HCT116 (cell line): ENCODE measurements around the gene PRKAR1A. TPM values are rescaled to one million over a fixed set of nuclear protein-coding genes. Genes with fewer than 3 reads are reported as not detected.

Source experiments
- ATAC-seq: fragments of 200-7000 bp; cut with Tn5 transposase; 2 replicates; pipeline ENCODE4 v1.9.1; 2020; ENCODE audit warnings: mild to moderate bottlenecking, moderate library complexity
- BruUV-seq: library from RNA; stranded (reverse); fragments of 400-500 nt; replicated peaks from 2 replicates; lab custom pipeline; 2021; lab: Mats Ljungman, UMichigan
- CTCF ChIA-PET: fragments of 300-600 bp; sonication (Branson Sonifier 250); formaldehyde crosslinking; loops from one replicate; lab custom pipeline; 2021; ENCODE audit warnings: antibody characterized with exemption; lab: Charles Lee
- POLR2A ChIA-PET: fragments of 300-600, 350-600 bp; sonication (Branson Sonifier 250); formaldehyde crosslinking; loops from one replicate; lab custom pipeline; 2021; ENCODE audit warnings: antibody characterized with exemption; lab: Charles Lee
- RAD21 ChIA-PET, 2 experiments: fragments of 300-600 bp; sonication (Branson Sonifier 250); formaldehyde crosslinking; loops; one replicate each; lab custom pipeline; 2023; ENCODE audit warnings: low total read pairs in 2 of 2; ENCODE audit not compliant: uncharacterized antibody in 2 of 2, unreplicated experiment in 2 of 2, low non-redundant PET in 1 of 2; lab: Charles Lee
- DNase-seq: peaks from one replicate; pipeline ENCODE4 v3.0.0-alpha.2; 2010; ENCODE audit warnings: low read depth, low spot score
- H2AFZ ChIP-seq: fragments of 200-600 bp; shearing (Covaris generic), sonication (generic); 2 replicates; pipeline ENCODE4 v1.6.1; 2017; ENCODE audit warnings: low read depth, mixed run types, mixed read lengths, antibody characterized with exemption, low read length; ENCODE audit not compliant: poor library complexity, severe bottlenecking
- H3K27ac ChIP-seq: 2 replicates; pipeline ENCODE4 v1.5.1; 2012; ENCODE audit warnings: low read depth, low read length
- H3K27me3 ChIP-seq: fragments of 200-600 bp; sonication (generic); 2 replicates; pipeline ENCODE4 v1.6.1; 2016; ENCODE audit warnings: mixed run types, low read length, mixed read lengths; ENCODE audit not compliant: insufficient read depth
- H3K36me3 ChIP-seq, 2 experiments: fragments of 200-500 bp in 1 of 2; fragments of 200-600 bp in 1 of 2; sonication (Bioruptor generic) in 1 of 2; sonication (generic) in 1 of 2; 2 replicates each; pipeline versions ENCODE4 v1.5.1 to v1.6.1; 2014 to 2016; ENCODE audit warnings: low read length in 2 of 2, inconsistent platforms in 1 of 2, mixed read lengths in 1 of 2, mixed run types in 1 of 2; ENCODE audit not compliant: insufficient read depth in 2 of 2, control insufficient read depth in 1 of 2
- H3K4me1 ChIP-seq, 2 experiments: fragments of 200-600 bp in 1 of 2; sonication (generic) in 1 of 2; 2 replicates each; pipeline versions ENCODE4 v1.5.1 to v1.6.1; 2012 to 2017; ENCODE audit warnings: low read length in 2 of 2, inconsistent platforms in 1 of 2, mild to moderate bottlenecking in 1 of 2, mixed read lengths in 1 of 2, mixed run types in 1 of 2, moderate library complexity in 1 of 2; ENCODE audit not compliant: insufficient read depth in 2 of 2, control insufficient read depth in 1 of 2
- H3K4me2 ChIP-seq: fragments of 200-600 bp; sonication (generic); 2 replicates; pipeline ENCODE4 v1.6.1; 2017; ENCODE audit warnings: mixed run types, low read length, mixed read lengths
- H3K4me3 ChIP-seq, 2 experiments: fragments of 200-600 bp in 1 of 2; sonication (generic) in 1 of 2; replicated peaks in 1 of 2; 2 replicates each; pipeline ENCODE4 v1.5.1; 2011 to 2016; ENCODE audit warnings: low read length in 2 of 2, control low read depth in 1 of 2, low read depth in 1 of 2, mild to moderate bottlenecking in 1 of 2, mixed read lengths in 1 of 2, mixed run types in 1 of 2
- H3K79me2 ChIP-seq: fragments of 200-600 bp; sonication (generic); 2 replicates; pipeline ENCODE4 v1.6.1; 2017; ENCODE audit warnings: mild to moderate bottlenecking, mixed run types, low read length, moderate library complexity, mixed read lengths; ENCODE audit not compliant: insufficient read depth
- H3K9ac ChIP-seq: fragments of 200-600 bp; sonication (generic); 2 replicates; pipeline ENCODE4 v1.6.1; 2016; ENCODE audit warnings: low read length, mixed read lengths
- H3K9me2 ChIP-seq: fragments of 200-600 bp; sonication (generic), shearing (Covaris generic); 2 replicates; pipeline ENCODE4 v1.6.1; 2017; ENCODE audit warnings: mixed run types, mild to moderate bottlenecking, moderate library complexity; ENCODE audit not compliant: insufficient read depth
- H3K9me3 ChIP-seq, 2 experiments: fragments of 200-500 bp in 1 of 2; fragments of 200-600 bp in 1 of 2; sonication (Bioruptor generic) in 1 of 2; sonication (generic) in 1 of 2; 2 replicates each; pipeline ENCODE4 v1.6.1; 2014 to 2017; ENCODE audit warnings: low read length in 2 of 2, mixed read lengths in 2 of 2, inconsistent platforms in 1 of 2, low read depth in 1 of 2, mild to moderate bottlenecking in 1 of 2, mixed run types in 1 of 2, moderate library complexity in 1 of 2; ENCODE audit not compliant: control insufficient read depth in 1 of 2, insufficient read depth in 1 of 2
- H4K20me1 ChIP-seq: fragments of 200-600 bp; sonication (generic), shearing (Covaris generic); 2 replicates; pipeline ENCODE4 v1.6.1; 2017; ENCODE audit warnings: mixed run types, mild to moderate bottlenecking, moderate library complexity; ENCODE audit not compliant: insufficient read depth
- CEBPB ChIP-seq: IDR thresholded peaks from 2 replicates; pipeline ENCODE4 v1.6.1; 2012; ENCODE audit warnings: low read depth
- ELF1 ChIP-seq: IDR thresholded peaks from 2 replicates; pipeline ENCODE4 v1.6.1; 2012; ENCODE audit warnings: low read depth, borderline replicate concordance
- EZH2phosphoT487 ChIP-seq: fragments of 200-600 bp; IDR thresholded peaks from 2 replicates; pipeline ENCODE4 v1.6.1; 2018; ENCODE audit warnings: antibody characterized with exemption, borderline replicate concordance
- FOSL1 ChIP-seq: IDR thresholded peaks from 2 replicates; pipeline ENCODE4 v1.6.1; 2012; ENCODE audit warnings: low read depth
- JUND ChIP-seq: IDR thresholded peaks from 2 replicates; pipeline ENCODE4 v1.6.1; 2012
- SIN3A ChIP-seq: IDR thresholded peaks from 2 replicates; pipeline ENCODE4 v1.6.1; 2012; ENCODE audit warnings: low read depth
- SP1 ChIP-seq: IDR thresholded peaks from 2 replicates; pipeline ENCODE4 v1.6.1; 2012; ENCODE audit warnings: low read depth
- TCF7L2 ChIP-seq: IDR thresholded peaks from 2 replicates; pipeline ENCODE4 v1.7.0; 2011; ENCODE audit warnings: borderline replicate concordance, inconsistent platforms; ENCODE audit not compliant: insufficient read depth, insufficient read length; ENCODE audit errors: extremely low read depth
- YY1 ChIP-seq: IDR thresholded peaks from 2 replicates; pipeline ENCODE4 v1.6.1; 2011; ENCODE audit warnings: low read length, low read depth, moderate library complexity, mild to moderate bottlenecking; ENCODE audit not compliant: insufficient replicate concordance; ENCODE audit errors: extremely low read depth
- ZFX ChIP-seq: fragments of 450-650 bp; IDR thresholded peaks from 2 replicates; pipeline ENCODE4 v1.6.1; 2017
- ZNF274 ChIP-seq: fragments of 200-500 bp; sonication (Bioruptor generic); IDR thresholded peaks from 2 replicates; pipeline ENCODE4 v1.6.1; 2014; ENCODE audit warnings: mild to moderate bottlenecking, low read depth, low read length, inconsistent platforms
- intact Hi-C: fragments of 100-400 bp; cut with micrococcal nuclease; formaldehyde crosslinking; loops from 2 replicates; pipeline ENCODE4 v1.10.0; 2022
- total RNA-seq: library from RNA; stranded (reverse); gene quantifications from one replicate; pipeline ENCODE4 v1.2.1, GENCODE V29; 2021; ENCODE audit not compliant: unreplicated experiment
- TF ChIP-seq, protein P1 (sequence below): IDR thresholded peaks from 2 replicates; pipeline ENCODE4 v1.6.1; 2012

The PRKAR1A gene
- total RNA-seq, 1 experiment from 2014 or later: 295 TPM

DNA sequence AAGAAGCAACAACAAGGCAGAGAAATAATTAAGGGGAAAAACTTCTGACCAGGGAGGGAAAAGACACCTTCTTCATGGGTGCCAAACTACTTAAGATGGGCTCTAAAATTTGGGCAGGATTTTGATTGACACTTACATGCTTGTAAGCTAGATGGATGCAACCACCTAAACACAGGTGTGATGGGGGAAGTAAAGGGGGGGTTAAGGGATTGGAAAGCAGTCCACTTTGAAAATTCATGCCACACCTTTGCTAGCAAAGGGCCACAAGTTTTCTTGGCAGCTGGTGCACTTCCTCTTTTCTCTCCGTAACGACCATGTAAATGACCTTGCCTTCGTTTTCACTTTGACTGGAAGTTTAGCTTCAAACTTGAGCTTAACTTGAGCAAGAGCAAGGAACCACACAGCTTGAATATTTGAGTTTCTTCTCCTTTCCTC is 14.3 kb upstream of the PRKAR1A start:
- H3K4me2 ChIP-seq: no peak overlapping the region
- no peaks in the 10 kb centered on the region for H3K9me2 ChIP-seq
- ChIA-PET RAD21 (no interaction called here), POLR2A (interaction anchor here (1.5 kb wide), 1 partner anchor 14 kb away, joined by 3 read pairs; the partner anchor contains the start of gene PRKAR1A), CTCF (interaction anchor here (0.9 kb wide), 1 partner anchor 12 kb away, joined by 3 read pairs; no protein-coding TSS in a partner anchor)
- H3K4me1 ChIP-seq: peaks cover 0 to 6% of the 10 kb centered on the region in 2 experiments; a peak in 1 of 4 replicates
- ATAC-seq (no peak), DNase-seq (no peak)
- no peaks in the 10 kb centered on the region for H4K20me1 ChIP-seq
- no peak overlapping the region for H3K27ac ChIP-seq
- no peaks in the 10 kb centered on the region for H3K79me2 ChIP-seq
- intact Hi-C loops: no loop called here
- no peak overlapping the region for H3K9ac ChIP-seq
- no peaks in the 10 kb centered on the region for H3K36me3 ChIP-seq
- H2AFZ ChIP-seq: no peak overlapping the region
- TF ChIP-seq SP1 (no peak), EZH2phosphoT487 (no peak), JUND (no peak)
- no peaks in the 10 kb centered on the region for H3K27me3 ChIP-seq
- no peaks in the 10 kb centered on the region for H3K9me3 ChIP-seq
- no TSS peak for BruUV-seq
- H3K4me3 ChIP-seq: no peak overlapping the region

- intact Hi-C loops: no loop called here
- DNase-seq (no peak), ATAC-seq (no peak)
- H3K27me3 ChIP-seq: no peaks in the 10 kb centered on the region
- ChIA-PET POLR2A (interaction anchor here (1.5 kb wide), 1 partner anchor 14 kb away, joined by 3 read pairs; the partner anchor contains the start of gene PRKAR1A), CTCF (interaction anchor here (0.9 kb wide), 1 partner anchor 11 kb away, joined by 3 read pairs; no protein-coding TSS in a partner anchor), RAD21 (no interaction called here)
- H4K20me1 ChIP-seq: no peaks in the 10 kb centered on the region
- H3K9me3 ChIP-seq: no peaks in the 10 kb centered on the region
- no peaks in the 10 kb centered on the region for H3K36me3 ChIP-seq
- H3K9ac ChIP-seq: no peak overlapping the region
- H3K79me2 ChIP-seq: no peaks in the 10 kb centered on the region
- no peak overlapping the region for H3K27ac ChIP-seq
- TF ChIP-seq SIN3A (no peak), CEBPB (no peak), FOSL1 (no peak), YY1 (no peak), ZFX (no peak), TCF7L2 (no peak), ZNF274 (no peak), ELF1 (no peak), EZH2phosphoT487 (no peak)
- TF ChIP-seq, protein P1, sequence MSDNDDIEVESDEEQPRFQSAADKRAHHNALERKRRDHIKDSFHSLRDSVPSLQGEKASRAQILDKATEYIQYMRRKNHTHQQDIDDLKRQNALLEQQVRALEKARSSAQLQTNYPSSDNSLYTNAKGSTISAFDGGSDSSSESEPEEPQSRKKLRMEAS: no peak
- no peak overlapping the region for H2AFZ ChIP-seq
- peaks cover 0 to 6% of the 10 kb centered on the region in 2 experiments; a peak in 1 of 4 replicates for H3K4me1 ChIP-seq
- no peak overlapping the region for H3K4me2 ChIP-seq
- BruUV-seq: no TSS peak
- no peak overlapping the region for H3K4me3 ChIP-seq
- H3K9me2 ChIP-seq: no peaks in the 10 kb centered on the region
Observed at GRCh38 chr17:68498479-68499326, 13.5 kb upstream of the PRKAR1A start.
